ENCODE data around the gene SOBP.

SOBP gene

DNA sequence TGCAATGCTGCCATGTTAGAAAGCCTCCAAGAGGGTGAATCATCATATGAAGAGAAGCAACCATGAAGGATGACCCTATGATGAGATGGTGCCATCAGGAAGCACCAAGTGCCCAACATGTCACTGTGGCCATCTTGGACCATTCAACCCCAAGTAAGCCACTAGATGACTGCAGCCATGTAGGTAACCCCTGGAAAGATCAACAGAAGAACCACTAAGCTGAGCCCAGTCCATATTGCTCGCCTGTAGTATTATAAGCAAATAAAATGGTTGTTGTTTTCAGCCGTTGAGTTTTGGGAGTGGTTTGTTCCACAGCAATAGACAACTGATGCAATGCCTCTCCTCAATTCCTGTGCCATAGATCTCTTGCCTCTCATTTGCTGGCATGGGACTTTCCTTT is 193.3 kb downstream of the SOBP start:
- DNase-seq (ENCODE audit: low read depth): no peak
- no peak for TF ChIP-seq CTCF (IDR thresholded peaks at IDR 0.05; ENCODE audit: insufficient read depth, low read depth, low read length, missing control alignments)

DNA sequence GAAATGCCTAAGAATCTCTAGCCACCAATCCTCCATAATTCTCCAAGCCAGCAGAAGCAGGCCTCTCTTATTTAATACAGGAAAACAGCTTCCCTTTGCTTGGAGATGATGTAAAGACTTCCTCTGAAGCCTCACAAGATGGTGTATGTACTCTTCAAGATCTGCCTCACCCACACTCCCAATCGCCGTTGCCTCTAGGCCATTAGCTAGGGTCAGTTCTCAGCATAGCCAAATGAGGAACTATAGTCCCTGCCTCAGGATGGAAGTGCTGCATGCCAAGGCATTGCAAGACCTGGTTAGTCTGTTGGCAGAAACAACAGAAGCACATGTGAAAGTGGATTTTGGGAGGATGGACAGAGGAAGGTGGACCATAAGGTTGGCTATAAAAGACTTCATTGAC is 195.1 kb downstream of the SOBP start:
- H3K4me3 ChIP-seq (ENCODE audit: low read depth, low read length): no peak overlapping the region
- no peak for DNase-seq (ENCODE audit: low read depth)
- no peak for TF ChIP-seq CTCF (IDR thresholded peaks at IDR 0.05; ENCODE audit: insufficient read depth, low read depth, low read length, missing control alignments)

More for the DNA sequence above, 193.3 kb downstream of the SOBP start:
- no peak overlapping the region for H3K4me3 ChIP-seq (ENCODE audit: low read depth, low read length)

- no peak for TF ChIP-seq CTCF (IDR thresholded peaks at IDR 0.05; ENCODE audit: insufficient read depth, low read depth, low read length, missing control alignments)
- no peak for DNase-seq (ENCODE audit: low read depth)
- H3K4me3 ChIP-seq (ENCODE audit: low read depth, low read length): no peak overlapping the region
Observed at GRCh38 chr6:107689190-107689589, 199.3 kb downstream of the SOBP start.

DNA sequence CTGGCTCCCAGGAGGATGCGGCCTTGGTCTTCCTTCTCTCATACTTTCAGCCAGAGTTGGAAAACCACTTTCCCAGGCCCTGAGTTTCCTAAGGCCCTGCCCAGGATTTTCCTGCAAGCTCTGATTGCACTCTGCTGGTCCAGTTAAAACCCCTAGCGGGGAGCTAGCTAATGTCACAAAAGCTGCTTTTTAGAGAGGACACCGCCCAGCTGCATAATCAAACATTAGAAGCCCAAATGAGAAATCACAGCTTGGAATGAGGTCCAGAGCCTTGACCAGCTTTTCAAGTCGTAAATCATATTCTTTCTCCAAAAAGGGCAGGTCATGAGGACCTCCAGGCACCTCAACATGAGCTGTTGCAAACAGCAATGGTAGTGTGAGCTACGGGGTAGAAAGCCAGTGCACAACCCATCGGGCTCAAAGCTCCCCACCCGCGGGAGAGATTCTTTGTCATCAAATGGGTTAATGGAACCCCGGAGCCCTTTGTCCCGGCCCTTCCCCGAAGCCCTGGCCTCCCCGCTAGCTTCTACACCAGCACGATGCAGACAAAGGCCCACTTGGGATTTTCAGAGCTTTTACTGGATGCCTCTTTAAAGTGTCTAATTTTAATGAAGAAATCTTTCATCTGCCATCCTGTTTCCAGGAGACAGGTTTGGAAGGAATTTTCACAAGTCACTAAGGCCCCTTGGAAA is 200.2 kb downstream of the SOBP start:
- DNase-seq (ENCODE audit: low read depth): no peak
- TF ChIP-seq CTCF (IDR thresholded peaks at IDR 0.05; ENCODE audit: insufficient read depth, low read depth, low read length, missing control alignments): no peak
- H3K4me3 ChIP-seq (ENCODE audit: low read depth, low read length): no peak overlapping the region

DNA sequence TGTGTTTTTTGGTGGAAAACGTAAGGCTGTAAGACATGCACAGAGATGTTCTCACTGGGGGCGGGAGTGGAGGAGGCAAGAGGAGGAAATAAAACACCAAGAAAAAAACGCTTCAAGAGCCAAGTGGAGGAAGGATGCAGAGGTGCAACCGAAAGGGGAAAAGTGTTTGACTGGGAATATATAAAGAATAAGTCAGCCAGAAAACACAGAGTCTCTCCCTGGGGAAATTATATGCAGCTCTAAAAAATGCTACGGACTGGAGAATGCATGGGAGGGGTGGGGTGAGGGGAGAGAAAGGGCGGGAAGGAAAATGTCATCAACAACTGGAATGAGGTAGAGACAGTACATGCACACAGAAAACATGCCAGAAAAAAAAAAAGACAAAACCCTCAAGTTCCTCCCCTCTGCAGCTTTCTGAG is 200.7 kb downstream of the SOBP start:
- DNase-seq (ENCODE audit: low read depth): no peak
- no peak overlapping the region for H3K4me3 ChIP-seq (ENCODE audit: low read depth, low read length)
- no peak for TF ChIP-seq CTCF (IDR thresholded peaks at IDR 0.05; ENCODE audit: insufficient read depth, low read depth, low read length, missing control alignments)

- H3K4me3 ChIP-seq (ENCODE audit: low read depth, low read length): no peak overlapping the region
- TF ChIP-seq CTCF (IDR thresholded peaks at IDR 0.05; ENCODE audit: insufficient read depth, low read depth, low read length, missing control alignments): no peak
- DNase-seq (ENCODE audit: low read depth): no peak
Observed at GRCh38 chr6:107691062-107691751, 201.3 kb downstream of the SOBP start.
